CD4-positive, CD25-positive, alpha-beta regulatory T cell (primary cell): ENCODE measurements around the gene SCTR. TPM values are rescaled to one million over a fixed set of nuclear protein-coding genes. Genes with fewer than 3 reads are reported as not detected.

Experiments used
- ATAC-seq, 2 donors: fragments of 150-1000 bp; cut with Tn5 transposase; one replicate each; pipeline ENCODE4 v1.10.0; 2021; ENCODE audit warnings: low read depth in 2 of 2, moderate number of reproducible peaks in 2 of 2, moderate library complexity in 1 of 2
- DNase-seq, 3 donors: peaks; one replicate each; pipeline versions ENCODE4 v3.0.0 to v3.0.0-alpha.2; 2012 to 2022; ENCODE audit warnings: mixed read lengths in 1 of 3
- H3K27ac ChIP-seq: one replicate; pipeline ENCODE4 v1.7.0; 2013; ENCODE audit warnings: mild to moderate bottlenecking, low read length; ENCODE audit not compliant: insufficient read depth, poor library complexity, severe bottlenecking
- H3K27me3 ChIP-seq: one replicate; pipeline ENCODE4 v1.7.0; 2013; ENCODE audit warnings: low read length; ENCODE audit not compliant: control insufficient read depth, insufficient read depth
- H3K36me3 ChIP-seq: one replicate; pipeline ENCODE4 v1.7.0; 2013; ENCODE audit warnings: mild to moderate bottlenecking, low read length, moderate library complexity; ENCODE audit not compliant: control insufficient read depth, insufficient read depth
- H3K4me1 ChIP-seq: 2 replicates; pipeline ENCODE4 v1.7.0; 2013; ENCODE audit warnings: mild to moderate bottlenecking, low read length; ENCODE audit not compliant: insufficient read depth, control insufficient read depth, poor library complexity, severe bottlenecking
- H3K4me3 ChIP-seq: one replicate; pipeline ENCODE4 v1.7.0; 2013; ENCODE audit warnings: low read depth, mild to moderate bottlenecking, low read length, moderate library complexity
- H3K9me3 ChIP-seq, 2 experiments: 1 replicate in 1 of 2; 2 replicates in 1 of 2; pipeline ENCODE4 v1.7.0; 2013; ENCODE audit warnings: low read length in 2 of 2, mild to moderate bottlenecking in 1 of 2, moderate library complexity in 1 of 2; ENCODE audit not compliant: control insufficient read depth in 2 of 2
- H3K27ac Mint-ChIP-seq, 3 donors: one replicate each; pipeline ENCODE4 v1.8.0; 2020 to 2022; ENCODE audit warnings: mild to moderate bottlenecking in 3 of 3, mixed read lengths in 3 of 3, moderate library complexity in 2 of 3
- H3K27me3 Mint-ChIP-seq: one replicate; pipeline ENCODE4 v1.8.0; 2022; ENCODE audit warnings: mild to moderate bottlenecking, mixed read lengths
- H3K36me3 Mint-ChIP-seq: one replicate; pipeline ENCODE4 v1.8.0; 2020; ENCODE audit warnings: mixed read lengths
- H3K4me1 Mint-ChIP-seq, 4 donors: one replicate each; pipeline ENCODE4 v1.8.0; 2020 to 2022; ENCODE audit warnings: mixed read lengths in 4 of 4, mild to moderate bottlenecking in 1 of 4
- H3K4me3 Mint-ChIP-seq, 4 donors: one replicate each; pipeline ENCODE4 v1.8.0; 2020 to 2022; ENCODE audit warnings: mild to moderate bottlenecking in 4 of 4, mixed read lengths in 4 of 4, moderate library complexity in 3 of 4
- H3K9me3 Mint-ChIP-seq, 7 donors: one replicate each; pipeline ENCODE4 v1.8.0; 2020 to 2022; ENCODE audit warnings: mixed read lengths in 7 of 7, mild to moderate bottlenecking in 3 of 7, moderate library complexity in 2 of 7
- polyA plus RNA-seq, 4 donors: library from polyadenylated mRNA; unstranded; fragments of 300-500 nt; fragmentation: Illumina TruSeq; gene quantifications; one replicate each; pipeline ENCODE4 v1.2.3, GENCODE V29; 2021
- total RNA-seq: library from RNA; stranded (reverse); gene quantifications from one replicate; pipeline ENCODE4 v1.2.3, GENCODE V29; 2022

SCTR gene
- total and polyA plus RNA-seq, 5 donors from 2014 or later, result not detected

- peaks cover 0 to 9% (median 0%) of the 10 kb centered on the region in 7 donors for H3K9me3 Mint-ChIP-seq
- ATAC-seq (no peak), DNase-seq (no peak)
- no peaks in the 10 kb centered on the region for H3K36me3 Mint-ChIP-seq
- H3K27ac Mint-ChIP-seq, result no peak overlapping the region
- Histone ChIP-seq H3K9me3 (no peaks in the 10 kb centered on the region), H3K36me3 (no peaks in the 10 kb centered on the region), H3K27ac (no peak overlapping the region), H3K27me3 (no peaks in the 10 kb centered on the region), H3K4me1 (no peaks in the 10 kb centered on the region), H3K4me3 (no peak overlapping the region)
- no peaks in the 10 kb centered on the region for H3K4me1 Mint-ChIP-seq
- H3K4me3 Mint-ChIP-seq, result no peak overlapping the region
- peaks cover 21% of the 10 kb centered on the region for H3K27me3 Mint-ChIP-seq
These were observed 10.5 kb downstream of the SCTR start for GRCh38 chr2:119513832-119514231.

GRCh38 chr2:119512946-119513345 lies 11.3 kb downstream of the SCTR start:
- ATAC-seq (no peak), DNase-seq (no peak)
- Histone ChIP-seq H3K27ac (no peak overlapping the region), H3K36me3 (no peaks in the 10 kb centered on the region), H3K27me3 (no peaks in the 10 kb centered on the region), H3K4me3 (no peak overlapping the region), H3K9me3 (no peaks in the 10 kb centered on the region), H3K4me1 (no peaks in the 10 kb centered on the region)
- Mint-ChIP-seq H3K36me3 (no peaks in the 10 kb centered on the region), H3K27ac (no peak overlapping the region), H3K4me3 (no peak overlapping the region), H3K4me1 (no peaks in the 10 kb centered on the region), H3K27me3 (peaks cover 17% of the 10 kb centered on the region), H3K9me3 (peaks cover 0 to 7% (median 0%) of the 10 kb centered on the region in 7 donors)

GRCh38 chr2:119511989-119512388 lies 12.3 kb downstream of the SCTR start:
- Mint-ChIP-seq H3K4me3 (no peak overlapping the region), H3K27ac (no peak overlapping the region), H3K4me1 (no peaks in the 10 kb centered on the region), H3K36me3 (no peaks in the 10 kb centered on the region), H3K9me3 (peaks cover 0 to 5% (median 0%) of the 10 kb centered on the region in 7 donors), H3K27me3 (peaks cover 10% of the 10 kb centered on the region)
- H3K9me3 ChIP-seq, result no peaks in the 10 kb centered on the region
- H3K27ac ChIP-seq, result no peak overlapping the region
- H3K27me3 ChIP-seq, result no peaks in the 10 kb centered on the region
- H3K36me3 ChIP-seq, result no peaks in the 10 kb centered on the region
- no peak for ATAC-seq
- no peak overlapping the region for H3K4me3 ChIP-seq
- no peaks in the 10 kb centered on the region for H3K4me1 ChIP-seq
- no peak for DNase-seq

DNA sequence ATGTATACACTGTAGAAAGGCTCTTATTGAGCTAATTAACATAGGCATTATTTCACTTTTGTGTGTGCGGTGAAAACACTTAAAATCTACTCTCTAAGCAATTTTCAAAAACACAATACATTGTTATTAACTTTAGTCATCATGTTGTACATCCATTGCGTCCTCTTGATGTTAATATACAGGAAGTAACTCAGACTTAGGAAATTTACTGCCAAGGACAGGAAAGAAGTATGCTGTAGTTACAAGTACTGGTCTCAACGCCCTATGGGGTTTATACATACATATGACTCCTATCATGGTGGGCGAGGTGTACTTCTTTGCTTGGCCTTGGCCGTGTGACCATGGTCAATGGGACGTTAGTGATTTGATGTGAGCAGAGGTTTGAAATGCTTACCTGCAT lies 15.5 kb downstream of the SCTR start:
- Mint-ChIP-seq H3K9me3 (peaks cover 0 to 5% (median 0%) of the 10 kb centered on the region in 7 donors), H3K36me3 (no peaks in the 10 kb centered on the region), H3K4me1 (no peaks in the 10 kb centered on the region), H3K27ac (no peak overlapping the region), H3K4me3 (no peak overlapping the region), H3K27me3 (peaks cover 8% of the 10 kb centered on the region)
- no peaks in the 10 kb centered on the region for H3K9me3 ChIP-seq
- H3K27me3 ChIP-seq, result no peaks in the 10 kb centered on the region
- H3K4me1 ChIP-seq, result no peaks in the 10 kb centered on the region
- no peak overlapping the region for H3K4me3 ChIP-seq
- no peak for ATAC-seq
- H3K36me3 ChIP-seq, result no peaks in the 10 kb centered on the region
- no peak for DNase-seq
- H3K27ac ChIP-seq, result no peak overlapping the region

DNA sequence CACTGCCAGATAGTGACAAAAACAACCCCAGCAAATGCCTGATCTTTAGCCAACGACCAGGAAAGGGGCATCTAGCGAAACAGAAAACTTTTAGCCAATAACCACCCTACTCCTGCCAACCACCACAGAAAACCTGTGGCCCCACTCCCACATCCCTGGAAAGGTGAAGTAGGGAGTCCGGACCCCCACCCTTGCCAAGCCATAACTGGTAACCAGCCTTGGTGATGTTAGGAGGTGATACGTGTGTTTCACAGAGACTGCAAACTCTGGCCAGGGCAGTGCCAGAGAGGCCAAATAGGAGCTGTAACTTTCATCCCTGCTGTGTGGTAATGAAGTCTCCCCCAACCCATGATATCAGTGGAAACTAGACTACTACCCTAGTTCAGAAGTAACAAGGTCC lies 27.6 kb downstream of the SCTR start:
- H3K27ac Mint-ChIP-seq, result no peak overlapping the region
- H3K27ac ChIP-seq, result no peak overlapping the region
- H3K4me3 ChIP-seq, result no peak overlapping the region
- no peak overlapping the region for H3K4me3 Mint-ChIP-seq
- H3K27me3 Mint-ChIP-seq, result peaks cover 14% of the 10 kb centered on the region
- H3K4me1 Mint-ChIP-seq, result no peaks in the 10 kb centered on the region
- ATAC-seq (no peak), DNase-seq (no peak)
- H3K9me3 Mint-ChIP-seq, result peaks cover 3 to 30% (median 14%) of the 10 kb centered on the region in 7 donors
- no peaks in the 10 kb centered on the region for H3K36me3 Mint-ChIP-seq
- H3K9me3 ChIP-seq, result peaks cover under 1 to 12% of the 10 kb centered on the region in 2 experiments
- H3K4me1 ChIP-seq, result no peaks in the 10 kb centered on the region
- H3K36me3 ChIP-seq, result no peaks in the 10 kb centered on the region
- H3K27me3 ChIP-seq, result no peaks in the 10 kb centered on the region

GRCh38 chr2:119495948-119496347 lies 28.3 kb downstream of the SCTR start:
- no peak for DNase-seq
- H3K27me3 ChIP-seq, result no peaks in the 10 kb centered on the region
- peaks cover 0 to 12% of the 10 kb centered on the region in 2 experiments for H3K9me3 ChIP-seq
- H3K4me1 ChIP-seq, result no peaks in the 10 kb centered on the region
- Mint-ChIP-seq H3K4me3 (no peak overlapping the region), H3K27ac (no peak overlapping the region), H3K27me3 (peaks cover 14% of the 10 kb centered on the region), H3K36me3 (no peaks in the 10 kb centered on the region), H3K9me3 (peaks cover 0 to 30% (median 13%) of the 10 kb centered on the region in 7 donors), H3K4me1 (no peaks in the 10 kb centered on the region)
- ATAC-seq, result no peak
- no peak overlapping the region for H3K4me3 ChIP-seq
- H3K36me3 ChIP-seq, result no peaks in the 10 kb centered on the region
- no peak overlapping the region for H3K27ac ChIP-seq

DNA sequence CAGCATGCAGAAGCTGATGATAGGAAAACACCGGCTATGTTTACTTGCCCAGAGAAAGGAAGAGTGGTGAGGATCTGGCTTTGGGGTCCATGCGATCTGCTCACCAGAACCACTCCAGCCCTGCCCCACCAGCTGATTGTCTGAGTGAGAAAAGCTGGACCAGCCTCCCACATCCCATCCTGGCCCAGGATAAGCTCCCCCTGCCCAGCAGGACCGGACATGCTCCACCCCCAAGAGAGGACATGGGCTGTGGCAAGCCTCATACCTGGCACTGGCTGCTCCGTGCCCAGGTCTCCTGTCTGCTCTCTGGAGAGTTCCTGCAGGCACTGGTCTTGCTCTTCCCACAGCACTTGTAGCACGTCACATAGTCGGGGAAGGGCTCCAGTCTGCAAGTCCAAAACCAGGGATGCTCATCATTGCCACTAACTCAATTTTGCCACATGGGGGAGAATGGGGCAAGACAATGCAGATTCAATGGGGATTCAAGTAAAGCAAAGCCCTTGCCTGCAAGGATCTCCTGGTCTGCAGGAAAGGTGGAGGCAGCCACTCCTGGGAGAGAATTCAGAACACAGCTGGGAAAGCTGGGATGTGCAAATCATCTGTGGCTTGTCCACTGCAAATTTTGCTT lies 30.0 kb downstream of the SCTR start:
- H3K27me3 ChIP-seq, result no peaks in the 10 kb centered on the region
- peaks cover 0 to 17% (median 5%) of the 10 kb centered on the region in 7 donors for H3K9me3 Mint-ChIP-seq
- peaks cover 0 to 4% of the 10 kb centered on the region in 2 experiments for H3K9me3 ChIP-seq
- H3K36me3 Mint-ChIP-seq, result no peaks in the 10 kb centered on the region
- no peaks in the 10 kb centered on the region for H3K36me3 ChIP-seq
- no peak for ATAC-seq
- H3K4me1 Mint-ChIP-seq, result no peaks in the 10 kb centered on the region
- H3K27ac Mint-ChIP-seq, result no peak overlapping the region
- H3K4me3 ChIP-seq, result no peak overlapping the region
- H3K27me3 Mint-ChIP-seq, result peaks cover 10% of the 10 kb centered on the region
- H3K27ac ChIP-seq, result no peak overlapping the region
- no peak overlapping the region for H3K4me3 Mint-ChIP-seq
- no peak for DNase-seq
- H3K4me1 ChIP-seq, result no peaks in the 10 kb centered on the region

DNA sequence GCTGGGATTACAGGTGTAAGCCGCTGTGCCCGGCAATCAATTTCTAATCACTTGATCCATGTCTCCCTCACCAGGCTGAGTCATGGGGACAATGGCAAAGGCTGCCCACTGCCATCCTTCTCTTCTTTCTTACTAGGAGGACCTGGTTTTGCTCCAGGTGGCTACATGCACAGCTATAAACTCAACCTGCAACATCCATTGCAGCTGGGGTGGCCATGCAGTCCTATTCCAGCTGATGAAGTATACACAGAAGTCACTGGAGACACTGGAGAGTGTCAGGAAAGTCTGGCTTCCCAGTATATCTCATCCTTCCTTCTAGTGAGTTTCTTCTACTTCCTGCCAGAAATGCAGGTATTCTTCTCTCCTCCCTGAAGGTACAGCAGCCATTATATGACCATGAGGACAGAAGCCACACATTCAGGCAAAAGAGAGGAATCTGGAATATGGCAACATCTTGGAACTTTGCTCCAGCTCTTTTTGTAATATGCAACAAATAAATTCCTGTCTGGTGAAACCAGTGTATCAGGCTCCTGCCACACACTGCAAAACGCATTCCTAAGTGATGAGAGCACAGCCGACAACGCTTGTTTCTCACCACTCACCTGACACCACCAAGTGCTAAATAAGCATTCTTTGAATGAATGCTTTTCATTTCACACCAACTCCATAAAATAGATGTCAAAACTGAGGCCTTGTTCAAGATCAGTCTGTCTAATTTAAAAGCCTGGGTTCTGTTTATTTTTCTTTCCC lies 32.3 kb downstream of the SCTR start:
- H3K36me3 ChIP-seq, result no peaks in the 10 kb centered on the region
- Mint-ChIP-seq H3K27me3 (peaks cover 5% of the 10 kb centered on the region), H3K4me3 (no peak overlapping the region), H3K27ac (no peak overlapping the region), H3K9me3 (no peaks in the 10 kb centered on the region), H3K36me3 (no peaks in the 10 kb centered on the region), H3K4me1 (no peaks in the 10 kb centered on the region)
- H3K27ac ChIP-seq, result no peak overlapping the region
- H3K27me3 ChIP-seq, result no peaks in the 10 kb centered on the region
- no peak for DNase-seq
- H3K9me3 ChIP-seq, result no peaks in the 10 kb centered on the region
- no peaks in the 10 kb centered on the region for H3K4me1 ChIP-seq
- no peak for ATAC-seq
- no peak overlapping the region for H3K4me3 ChIP-seq
